DOHH2 (cell line): ENCODE measurements around the gene PASK.

ENCODE experiments used
- CTCF ChIP-seq: fragments of 200-600 bp; sonication (generic); IDR thresholded peaks from one replicate; pipeline ENCODE4 v1.5.1; 2014; ENCODE audit warnings: antibody characterized with exemption, mild to moderate bottlenecking, low read depth, low read length; ENCODE audit not compliant: poor library complexity, severe bottlenecking
- EZH2phosphoT487 ChIP-seq: fragments of 200-600 bp; sonication (generic); IDR thresholded peaks from 2 replicates; pipeline ENCODE4 v1.6.1; 2017; ENCODE audit warnings: borderline replicate concordance, mild to moderate bottlenecking, antibody characterized with exemption, low read length, moderate library complexity, mixed read lengths

DNA sequence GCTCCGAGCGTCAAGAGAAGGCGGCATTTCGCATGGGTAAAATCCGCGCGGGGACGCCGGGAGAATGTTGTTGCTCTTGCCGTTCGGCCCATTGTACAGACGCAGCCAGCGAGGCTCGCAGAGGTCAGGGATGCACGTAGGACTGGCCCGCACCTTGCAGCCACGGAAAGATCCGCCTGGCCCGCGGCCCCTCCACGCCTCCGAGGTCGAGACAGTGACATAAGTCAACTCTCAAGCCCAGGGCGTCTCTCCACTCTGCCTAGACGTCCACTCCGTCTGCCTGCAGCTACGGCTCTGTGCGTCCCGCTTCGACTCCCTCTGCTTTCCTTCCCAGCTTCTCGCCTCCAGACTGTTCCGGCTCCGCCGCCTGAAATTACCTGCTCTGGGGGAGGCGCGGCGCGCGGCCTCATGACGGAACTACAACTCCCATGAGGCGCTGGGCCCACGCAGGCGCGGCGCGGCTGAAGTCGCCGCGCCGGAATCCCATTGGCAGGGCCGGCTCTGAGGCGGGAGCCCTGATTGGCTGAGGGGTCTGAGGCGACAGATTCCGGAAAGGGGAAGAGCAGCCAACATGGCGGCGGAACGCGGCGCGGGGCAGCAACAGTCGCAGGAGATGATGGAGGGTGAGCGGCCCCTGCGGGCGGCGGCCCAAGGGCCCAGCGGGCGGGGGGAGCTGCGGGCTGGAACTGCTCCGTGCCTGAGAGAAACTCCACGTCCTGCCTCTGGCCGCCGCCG is 820 bp upstream of the PASK start, which contains the start of gene PPP1R7:
- no peak for TF ChIP-seq CTCF
- no peak for TF ChIP-seq EZH2phosphoT487
